Tibial nerve (tissue), 3 donors: ENCODE data around the gene GALNT14.

Source experiments
- CTCF ChIP-seq, 5 experiments: fragments of 200-600 bp in 3 of 5; fragments of 450-650 bp in 2 of 5; sonication (generic) in 3 of 5; IDR thresholded peaks; one replicate each; pipeline ENCODE4 v1.5.1; 2016 to 2019; ENCODE audit warnings: antibody characterized with exemption in 5 of 5, mild to moderate bottlenecking in 3 of 5, moderate library complexity in 2 of 5
- POLR2A ChIP-seq, 2 donors: fragments of 450-650 bp; IDR thresholded peaks; one replicate each; pipeline ENCODE4 v1.6.1; 2017; ENCODE audit warnings: antibody characterized with exemption in 2 of 2, mild to moderate bottlenecking in 2 of 2, moderate library complexity in 2 of 2

GRCh38 chr2:31109633-31110192 is 28.5 kb downstream of the GALNT14 start:
- no peak for TF ChIP-seq CTCF (IDR thresholded peaks at IDR 0.05)
- TF ChIP-seq POLR2A (IDR thresholded peaks at IDR 0.05), result no peak
